HG03095 (cell line): Measurements from ENCODE around the gene NOBOX.
"Not testable (repeated sequence)": the region's sequence is repeated elsewhere in the genome, so short reads cannot be mapped to it uniquely, and the experiment has no call there.

Source experiments
- ATAC-seq: cut with Tn5 transposase; IDR thresholded peaks from one replicate; pipeline ENCODE4 v1.9.1; 2021; ENCODE audit warnings: moderate library complexity; ENCODE audit not compliant: unreplicated experiment

Gene NOBOX

DNA sequence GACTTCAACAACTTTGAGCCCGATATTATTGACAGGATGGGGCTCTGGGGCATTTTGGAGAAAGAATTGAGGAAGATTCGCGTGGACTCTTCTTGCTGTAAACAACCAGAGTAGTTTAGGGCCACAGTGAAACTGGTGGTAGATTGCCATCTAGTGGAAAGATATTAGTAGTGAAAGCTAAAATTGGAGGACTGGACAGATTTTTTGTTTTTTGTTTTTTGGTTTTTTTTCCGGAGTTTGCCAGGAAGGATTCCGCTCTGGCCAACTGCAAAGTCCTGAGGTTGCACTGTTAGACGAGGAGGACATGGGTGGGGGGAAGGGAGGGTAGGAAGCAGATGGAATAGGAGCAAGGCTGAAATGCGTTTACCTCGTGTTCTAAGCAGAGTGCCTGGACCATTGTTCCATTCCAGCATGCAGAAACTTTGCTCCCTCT lies 11.7 kb downstream of the NOBOX start:
- ATAC-seq: no peak

- no peak for ATAC-seq
Observed at GRCh38 chr7:144391014-144391413, 12.5 kb downstream of the NOBOX start.

DNA sequence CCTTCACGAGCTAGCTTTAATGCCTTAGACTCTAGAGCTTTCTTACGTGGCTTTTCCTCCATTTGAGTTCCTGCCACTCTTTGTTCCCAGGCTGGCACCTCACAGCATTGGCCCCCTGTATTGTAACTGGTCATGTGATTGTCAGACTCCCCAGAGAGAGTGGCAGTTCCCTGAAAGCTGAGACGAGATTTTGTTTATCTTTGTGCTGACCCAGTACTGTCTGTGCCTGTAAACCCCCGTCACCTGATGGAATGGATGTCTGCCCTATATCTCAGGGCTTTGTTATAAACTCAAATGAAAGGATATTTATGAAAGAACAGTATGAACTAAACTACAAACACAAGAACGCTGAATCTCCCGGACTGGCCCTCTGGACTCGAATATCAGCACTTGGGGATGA lies 13.0 kb downstream of the NOBOX start:
- no peak for ATAC-seq

GRCh38 chr7:144388950-144389349 lies 14.5 kb downstream of the NOBOX start:
- no peak for ATAC-seq

- no peak for ATAC-seq
Observed at GRCh38 chr7:144386741-144387140, 16.8 kb downstream of the NOBOX start.

GRCh38 chr7:144384555-144385245 lies 18.8 kb downstream of the NOBOX start:
- ATAC-seq: no peak

- ATAC-seq: peak; percentile 87
Observed at GRCh38 chr7:144384071-144384470, 19.4 kb downstream of the NOBOX start.

DNA sequence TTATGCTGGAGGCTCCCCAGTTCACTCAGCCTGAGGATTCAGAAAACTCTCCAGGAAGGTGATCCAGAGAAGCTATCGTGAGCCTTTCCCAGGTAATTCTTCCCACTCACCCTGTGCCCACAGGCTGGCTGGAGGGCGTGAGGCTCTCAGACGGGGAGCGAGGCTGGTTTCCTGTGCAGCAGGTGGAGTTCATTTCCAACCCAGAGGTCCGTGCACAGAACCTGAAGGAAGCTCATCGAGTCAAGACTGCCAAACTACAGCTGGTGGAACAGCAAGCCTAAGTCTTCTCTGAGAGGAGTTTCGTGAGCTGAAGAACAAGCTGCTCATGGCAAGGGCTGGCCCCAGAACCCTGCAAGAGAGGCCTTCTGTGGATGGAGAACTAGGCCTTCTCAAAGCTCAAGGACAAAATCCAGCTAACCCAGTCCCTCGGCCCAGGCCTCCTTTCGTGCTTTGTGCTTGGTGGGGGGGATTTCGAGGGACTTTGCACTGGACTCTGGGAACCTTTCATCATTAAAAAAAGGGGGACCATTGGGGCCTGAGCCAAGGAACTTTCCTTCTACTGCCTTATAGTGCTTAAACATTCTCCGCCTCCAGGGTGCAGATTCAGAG lies 23.6 kb downstream of the NOBOX start:
- ATAC-seq: no peak

GRCh38 chr7:144378651-144379050 lies 24.8 kb downstream of the NOBOX start:
- no peak for ATAC-seq

DNA sequence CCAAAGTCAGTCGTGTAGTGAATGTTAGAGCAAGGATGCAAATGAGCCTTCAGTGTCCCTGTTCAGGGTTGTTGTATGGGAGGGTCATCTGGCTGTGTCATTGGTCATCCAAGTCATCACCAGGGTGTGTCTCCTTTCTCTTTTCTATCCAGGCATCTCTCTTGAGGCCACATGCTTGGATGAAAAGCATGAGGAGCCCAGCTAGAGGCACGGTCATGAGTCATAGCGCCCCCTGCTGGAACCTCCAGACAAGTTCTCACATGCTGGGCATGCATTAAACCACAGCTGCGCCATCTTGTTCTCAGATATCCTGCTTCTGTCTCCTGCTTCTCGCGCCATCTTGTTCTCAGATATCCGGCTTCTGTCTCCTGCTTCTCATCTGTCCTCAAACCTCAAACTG lies 34.3 kb downstream of the NOBOX start:
- not testable (repeated sequence) for ATAC-seq

DNA sequence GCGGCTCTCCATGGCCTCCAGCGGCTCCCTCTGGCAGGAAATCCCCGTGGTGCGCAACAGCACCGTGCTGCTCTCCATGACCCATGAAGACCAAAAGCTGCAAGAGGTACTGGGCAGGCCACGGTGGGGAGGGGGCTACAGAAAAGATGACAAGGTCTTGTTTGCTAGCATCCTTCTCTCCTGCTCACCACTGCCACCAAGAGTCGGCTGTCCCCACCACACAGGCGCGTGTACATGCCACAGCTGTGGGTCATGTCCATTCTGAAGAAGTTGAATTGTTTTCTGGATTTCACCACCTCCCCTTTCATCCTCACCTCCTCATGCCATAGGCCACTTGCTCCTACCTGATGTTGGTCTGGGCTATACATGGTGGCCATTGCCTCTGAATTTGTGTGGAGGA lies 36.2 kb downstream of the NOBOX start:
- not testable (repeated sequence) for ATAC-seq

- ATAC-seq: not testable (repeated sequence)
Observed at GRCh38 chr7:144365523-144365922, 38.0 kb downstream of the NOBOX start.

- ATAC-seq: not testable (repeated sequence)
Observed at GRCh38 chr7:144362061-144362460, 41.4 kb downstream of the NOBOX start.

GRCh38 chr7:144356860-144357259 lies 46.6 kb downstream of the NOBOX start:
- not testable (repeated sequence) for ATAC-seq

DNA sequence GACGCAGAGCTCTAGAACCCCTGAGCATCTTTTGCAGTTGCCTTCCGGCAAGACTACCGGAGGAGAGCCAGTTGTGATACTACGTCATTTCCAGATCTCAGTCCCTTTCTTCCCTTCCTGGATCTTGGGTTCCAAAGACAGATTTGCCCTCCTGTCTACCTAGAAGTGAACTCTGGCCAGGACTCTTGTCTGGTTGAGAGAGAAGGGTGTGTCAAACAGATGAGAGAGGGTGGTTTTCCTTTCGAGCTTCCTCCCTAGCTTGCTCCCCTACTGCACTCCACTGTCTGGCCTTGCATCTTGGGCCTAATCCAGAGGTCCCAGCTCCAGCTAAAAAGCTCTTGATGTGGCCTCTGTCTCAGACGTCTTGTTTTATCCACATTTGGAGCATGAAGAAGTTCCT lies 47.3 kb downstream of the NOBOX start:
- ATAC-seq: not testable (repeated sequence)

DNA sequence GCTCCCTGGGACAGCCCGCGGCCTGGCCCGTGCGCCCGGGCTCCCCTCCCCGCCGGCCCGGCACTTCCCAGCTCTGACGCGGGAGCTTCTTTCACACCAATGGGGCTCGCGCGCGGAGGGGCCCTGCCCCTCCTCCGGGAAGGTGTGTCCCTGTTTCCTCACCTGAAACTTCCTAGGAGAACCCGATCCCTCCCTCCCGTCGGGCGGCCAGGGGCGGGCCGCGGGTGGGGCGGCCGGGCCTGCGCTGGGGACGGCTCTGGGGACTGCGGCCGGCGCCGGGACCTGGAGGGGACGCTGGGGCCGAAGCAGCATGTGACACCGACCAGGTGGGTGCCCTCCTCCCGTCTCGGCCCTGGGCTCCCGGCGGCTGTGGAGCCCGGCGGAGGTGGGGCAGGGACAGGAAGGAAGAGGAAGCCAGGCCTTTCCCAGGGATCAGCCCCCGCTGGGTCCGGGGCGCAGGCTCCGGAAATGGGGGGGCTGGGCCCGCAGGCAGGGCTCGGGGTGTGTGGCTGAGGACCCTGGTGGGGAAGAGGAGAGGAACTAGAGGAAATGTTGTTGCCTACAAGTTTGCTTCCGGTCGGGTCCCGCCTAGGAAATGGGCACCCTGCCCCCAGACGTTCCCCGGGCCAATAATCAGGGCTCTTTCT lies 48.2 kb downstream of the NOBOX start, which contains the start of gene ARHGEF5:
TSS of gene ARHGEF5 (plus strand) at position 227 of the 647 bp plus-strand sequence. CDS start 7,268 bp downstream, outside the sequence.
- ATAC-seq: peak; percentile 67

DNA sequence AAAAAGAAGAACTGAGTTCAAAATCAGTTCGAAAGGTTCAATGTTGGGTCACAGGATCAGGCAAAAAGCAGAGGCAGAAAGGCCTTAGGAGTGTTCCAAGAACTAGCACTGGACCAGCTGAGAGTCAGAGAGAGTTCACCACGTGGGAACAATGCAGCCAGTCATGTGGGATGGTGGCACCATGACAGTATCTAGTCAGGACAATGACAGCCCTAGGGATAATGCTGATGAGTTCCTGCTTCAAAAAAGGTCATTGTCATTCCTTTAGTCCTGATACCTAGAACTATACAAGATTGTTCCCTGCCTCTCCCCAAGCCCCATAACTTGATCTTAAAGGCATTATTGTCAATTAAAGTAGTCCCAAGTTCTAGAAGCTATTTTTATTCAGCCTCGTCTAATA lies 51.8 kb downstream of the NOBOX start:
- ATAC-seq: not testable (repeated sequence)

DNA sequence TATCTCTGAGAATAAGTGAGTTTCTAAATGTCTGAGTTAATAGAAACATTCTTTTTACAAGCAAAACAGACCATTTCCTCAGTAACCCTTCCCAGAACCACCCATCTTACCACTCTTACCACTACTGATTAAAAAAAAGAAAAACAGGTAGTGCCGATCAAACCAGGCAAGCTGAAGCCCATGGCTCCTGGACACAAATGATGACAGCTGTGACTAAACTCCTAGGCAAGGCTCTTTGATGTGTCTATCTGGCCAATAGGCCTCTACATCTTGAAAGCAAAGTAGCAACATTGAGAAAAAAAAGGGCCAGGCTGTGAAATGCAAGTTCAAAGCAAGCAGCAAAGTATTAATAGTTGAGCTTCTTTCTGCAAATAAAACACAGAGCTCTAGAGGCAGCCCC lies 54.9 kb downstream of the NOBOX start:
- not testable (repeated sequence) for ATAC-seq
